ENCODE measurements around the gene LRRC2.

Gene LRRC2

GRCh38 chr3:46488735-46489361 is 77.3 kb downstream of the LRRC2 start:
- peak; percentile 98 to 100 (median 100) for TF ChIP-seq CTCF (IDR thresholded peaks at IDR 0.05; ENCODE audit: unreplicated experiment in 3 of 3)
- Mint-ChIP-seq H3K36me3 (ENCODE audit: low read depth) (no peaks in the 10 kb centered on the region), H3K27ac (no peak overlapping the region), H3K27me3 (ENCODE audit: low read depth) (peaks cover 24% of the 10 kb centered on the region), H3K4me1 (peaks cover 30% of the 10 kb centered on the region), H3K4me3 (no peak overlapping the region), H3K9me3 (peaks cover 5% of the 10 kb centered on the region)

GRCh38 chr3:46485779-46486175 is 80.3 kb downstream of the LRRC2 start:
- Mint-ChIP-seq H3K27ac (peak overlapping the region in 2 of 3 experiments; percentile 37 to 78), H3K36me3 (ENCODE audit: low read depth) (no peaks in the 10 kb centered on the region), H3K4me3 (no peak overlapping the region), H3K4me1 (peaks cover 23% of the 10 kb centered on the region), H3K9me3 (peaks cover 5% of the 10 kb centered on the region), H3K27me3 (ENCODE audit: low read depth) (peaks cover 11% of the 10 kb centered on the region)
- TF ChIP-seq CTCF (IDR thresholded peaks at IDR 0.05; ENCODE audit: unreplicated experiment in 3 of 3), result no peak

GRCh38 chr3:46484911-46485778 is 81.0 kb downstream of the LRRC2 start:
- Mint-ChIP-seq H3K9me3 (peaks cover 5% of the 10 kb centered on the region), H3K4me1 (peaks cover 23% of the 10 kb centered on the region), H3K36me3 (ENCODE audit: low read depth) (no peaks in the 10 kb centered on the region), H3K27ac (peak overlapping the region in 2 of 3 experiments; percentile 37 to 78), H3K4me3 (no peak overlapping the region), H3K27me3 (ENCODE audit: low read depth) (peaks cover 11% of the 10 kb centered on the region)
- TF ChIP-seq CTCF (IDR thresholded peaks at IDR 0.05; ENCODE audit: unreplicated experiment in 3 of 3), result no peak

- H3K36me3 Mint-ChIP-seq (ENCODE audit: low read depth), result no peaks in the 10 kb centered on the region
- TF ChIP-seq CTCF (IDR thresholded peaks at IDR 0.05; ENCODE audit: unreplicated experiment in 3 of 3), result no peak
- H3K9me3 Mint-ChIP-seq, result peaks cover 5% of the 10 kb centered on the region
- H3K27me3 Mint-ChIP-seq (ENCODE audit: low read depth), result peaks cover 15% of the 10 kb centered on the region
- peaks cover 23% of the 10 kb centered on the region for H3K4me1 Mint-ChIP-seq
- H3K27ac Mint-ChIP-seq, result no peak overlapping the region
- H3K4me3 Mint-ChIP-seq, result no peak overlapping the region
These were observed 81.7 kb downstream of the LRRC2 start for GRCh38 chr3:46484388-46484787.

GRCh38 chr3:46483825-46484224 is 82.3 kb downstream of the LRRC2 start:
- TF ChIP-seq CTCF (IDR thresholded peaks at IDR 0.05; ENCODE audit: unreplicated experiment in 3 of 3), result no peak
- H3K27ac Mint-ChIP-seq, result no peak overlapping the region
- H3K4me1 Mint-ChIP-seq, result peaks cover 19% of the 10 kb centered on the region
- H3K36me3 Mint-ChIP-seq (ENCODE audit: low read depth), result no peaks in the 10 kb centered on the region
- H3K9me3 Mint-ChIP-seq, result peaks cover 5% of the 10 kb centered on the region
- H3K4me3 Mint-ChIP-seq, result peak overlapping the region in 1 of 3 experiments; percentile 21
- H3K27me3 Mint-ChIP-seq (ENCODE audit: low read depth), result peaks cover 13% of the 10 kb centered on the region
